ENCODE data around the gene IER5L.

GRCh38 chr9:129139993-129140396 is 38.1 kb downstream of the IER5L start:
- TF ChIP-seq POLR2AphosphoS5 (IDR thresholded peaks at IDR 0.05; ENCODE audit: low read depth, low read length) (peak; percentile 83), SIN3A (IDR thresholded peaks at IDR 0.05; ENCODE audit: borderline replicate concordance, insufficient read depth, low read length) (peak; percentile 72; the same call in 1 of the 2 replicates), FOXP2 (optimal IDR thresholded peaks at IDR 0.05; ENCODE audit: borderline replicate concordance, extremely low read depth, extremely low read length, insufficient read depth) (no peak), TAF1 (IDR thresholded peaks at IDR 0.05; ENCODE audit: borderline replicate concordance, insufficient read depth, low read length) (peak; percentile 64; the same call in 1 of the 2 replicates)
- TF ChIP-seq, protein P1, sequence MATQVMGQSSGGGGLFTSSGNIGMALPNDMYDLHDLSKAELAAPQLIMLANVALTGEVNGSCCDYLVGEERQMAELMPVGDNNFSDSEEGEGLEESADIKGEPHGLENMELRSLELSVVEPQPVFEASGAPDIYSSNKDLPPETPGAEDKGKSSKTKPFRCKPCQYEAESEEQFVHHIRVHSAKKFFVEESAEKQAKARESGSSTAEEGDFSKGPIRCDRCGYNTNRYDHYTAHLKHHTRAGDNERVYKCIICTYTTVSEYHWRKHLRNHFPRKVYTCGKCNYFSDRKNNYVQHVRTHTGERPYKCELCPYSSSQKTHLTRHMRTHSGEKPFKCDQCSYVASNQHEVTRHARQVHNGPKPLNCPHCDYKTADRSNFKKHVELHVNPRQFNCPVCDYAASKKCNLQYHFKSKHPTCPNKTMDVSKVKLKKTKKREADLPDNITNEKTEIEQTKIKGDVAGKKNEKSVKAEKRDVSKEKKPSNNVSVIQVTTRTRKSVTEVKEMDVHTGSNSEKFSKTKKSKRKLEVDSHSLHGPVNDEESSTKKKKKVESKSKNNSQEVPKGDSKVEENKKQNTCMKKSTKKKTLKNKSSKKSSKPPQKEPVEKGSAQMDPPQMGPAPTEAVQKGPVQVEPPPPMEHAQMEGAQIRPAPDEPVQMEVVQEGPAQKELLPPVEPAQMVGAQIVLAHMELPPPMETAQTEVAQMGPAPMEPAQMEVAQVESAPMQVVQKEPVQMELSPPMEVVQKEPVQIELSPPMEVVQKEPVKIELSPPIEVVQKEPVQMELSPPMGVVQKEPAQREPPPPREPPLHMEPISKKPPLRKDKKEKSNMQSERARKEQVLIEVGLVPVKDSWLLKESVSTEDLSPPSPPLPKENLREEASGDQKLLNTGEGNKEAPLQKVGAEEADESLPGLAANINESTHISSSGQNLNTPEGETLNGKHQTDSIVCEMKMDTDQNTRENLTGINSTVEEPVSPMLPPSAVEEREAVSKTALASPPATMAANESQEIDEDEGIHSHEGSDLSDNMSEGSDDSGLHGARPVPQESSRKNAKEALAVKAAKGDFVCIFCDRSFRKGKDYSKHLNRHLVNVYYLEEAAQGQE (IDR thresholded peaks at IDR 0.05; ENCODE audit: insufficient read depth in 1 of 2, low read depth in 2 of 2, low read length in 2 of 2): peak in 1 of 2 experiments; percentile 75; a peak in 2 of 4 replicates
